Spleen (tissue), 7 donors: ENCODE results near the gene A4GALT.

Experiments used
- POLR2AphosphoS5 ChIP-seq, 3 donors: sonication (generic); formaldehyde crosslinking; IDR thresholded peaks; one replicate each; pipeline ENCODE4 v1.5.1; 2017; ENCODE audit warnings: antibody characterized with exemption in 3 of 3
- TF ChIP-seq, protein P1 (sequence below), 11 experiments: fragments of 200-600 bp in 7 of 11; fragments of 450-650 bp in 4 of 11; sonication (generic) in 4 of 11; IDR thresholded peaks in 8 of 11; conservative IDR thresholded peaks in 3 of 11; 1 replicate in 7 of 11; 2 replicates in 4 of 11; pipeline versions ENCODE4 v1.4.0 to v1.8.0; 2016 to 2021; ENCODE audit warnings: antibody characterized with exemption in 11 of 11, inconsistent platforms in 4 of 11, mild to moderate bottlenecking in 1 of 11
- donor health status: DM: no; HTN: no; CAD: no; lungs with moderate emphysema.
- donor health status: DM: no; HTN: no; CAD: no.
- donor health status: DM: no; HTN: no; CAD: no.

DNA sequence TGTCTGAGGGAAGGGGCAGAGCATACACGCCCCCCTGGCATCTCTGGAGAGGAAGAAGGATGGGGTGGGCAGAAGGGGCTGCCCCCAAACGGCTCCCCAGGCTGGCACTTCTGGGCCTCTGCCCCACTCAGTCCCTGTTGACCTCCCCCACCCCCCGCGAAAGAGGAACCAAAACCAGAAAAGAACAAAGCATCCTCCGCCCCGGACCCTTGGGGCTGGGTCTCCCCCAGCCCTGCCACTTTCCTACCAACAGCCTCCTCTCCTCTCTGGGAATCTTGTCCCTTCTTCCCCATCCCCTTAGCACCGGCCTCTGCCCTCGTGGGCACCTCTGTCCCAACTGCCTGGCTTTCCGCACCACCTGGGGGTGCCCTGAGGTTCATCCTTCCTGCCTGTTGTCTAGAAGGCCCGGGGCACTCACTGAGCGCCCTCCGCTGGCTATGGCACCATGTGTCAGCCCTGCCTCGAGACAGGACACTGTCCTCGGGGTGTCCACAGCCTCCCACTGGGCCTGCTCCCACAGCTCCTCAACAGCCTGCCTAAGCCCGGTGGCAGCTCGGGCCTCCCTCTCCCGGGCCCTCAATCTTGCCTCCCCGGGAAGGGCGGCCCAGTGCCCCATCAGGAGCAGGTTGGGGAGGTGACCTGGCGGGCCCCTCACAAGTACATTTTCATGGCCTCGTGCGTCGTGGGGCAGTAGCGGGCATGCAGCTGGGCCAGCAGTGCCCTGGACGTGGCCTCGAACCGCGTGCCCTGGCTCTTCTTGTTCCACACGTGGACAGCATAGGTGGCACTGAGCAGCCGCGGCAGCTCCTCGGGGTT lies 28.2 kb downstream of the A4GALT start:
- TF ChIP-seq, protein P1, sequence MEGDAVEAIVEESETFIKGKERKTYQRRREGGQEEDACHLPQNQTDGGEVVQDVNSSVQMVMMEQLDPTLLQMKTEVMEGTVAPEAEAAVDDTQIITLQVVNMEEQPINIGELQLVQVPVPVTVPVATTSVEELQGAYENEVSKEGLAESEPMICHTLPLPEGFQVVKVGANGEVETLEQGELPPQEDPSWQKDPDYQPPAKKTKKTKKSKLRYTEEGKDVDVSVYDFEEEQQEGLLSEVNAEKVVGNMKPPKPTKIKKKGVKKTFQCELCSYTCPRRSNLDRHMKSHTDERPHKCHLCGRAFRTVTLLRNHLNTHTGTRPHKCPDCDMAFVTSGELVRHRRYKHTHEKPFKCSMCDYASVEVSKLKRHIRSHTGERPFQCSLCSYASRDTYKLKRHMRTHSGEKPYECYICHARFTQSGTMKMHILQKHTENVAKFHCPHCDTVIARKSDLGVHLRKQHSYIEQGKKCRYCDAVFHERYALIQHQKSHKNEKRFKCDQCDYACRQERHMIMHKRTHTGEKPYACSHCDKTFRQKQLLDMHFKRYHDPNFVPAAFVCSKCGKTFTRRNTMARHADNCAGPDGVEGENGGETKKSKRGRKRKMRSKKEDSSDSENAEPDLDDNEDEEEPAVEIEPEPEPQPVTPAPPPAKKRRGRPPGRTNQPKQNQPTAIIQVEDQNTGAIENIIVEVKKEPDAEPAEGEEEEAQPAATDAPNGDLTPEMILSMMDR (IDR thresholded peaks at IDR 0.05 in 8 of 11, conservative IDR thresholded peaks at IDR 0.05 in 3 of 11), result no peak
- no peak for TF ChIP-seq POLR2AphosphoS5 (IDR thresholded peaks at IDR 0.05)
